Lung microvascular endothelial cell (primary cell): ENCODE measurements around the gene ADCY6. TPM values are rescaled to one million over a fixed set of nuclear protein-coding genes. Genes with fewer than 3 reads are reported as not detected.

Experiments
- DNase-seq, 2 donors: peaks; one replicate each; pipeline versions ENCODE4 v3.0.0 to v3.0.0-alpha.2; 2010; ENCODE audit warnings: low read depth in 2 of 2
- total RNA-seq: library from RNA; depleted of rRNA; stranded (reverse); fragments of >200 nt; gene quantifications from 2 replicates; pipeline ENCODE4 v1.2.1, GENCODE V29; 2014

ADCY6 gene
- total RNA-seq, 1 donor from 2014 or later = 36.3 TPM

GRCh38 chr12:48783432-48783831 is 5.5 kb downstream of the ADCY6 start:
- no peak for DNase-seq

- DNase-seq = no peak
These were observed 6.2 kb downstream of the ADCY6 start for GRCh38 chr12:48782457-48783395.

DNA sequence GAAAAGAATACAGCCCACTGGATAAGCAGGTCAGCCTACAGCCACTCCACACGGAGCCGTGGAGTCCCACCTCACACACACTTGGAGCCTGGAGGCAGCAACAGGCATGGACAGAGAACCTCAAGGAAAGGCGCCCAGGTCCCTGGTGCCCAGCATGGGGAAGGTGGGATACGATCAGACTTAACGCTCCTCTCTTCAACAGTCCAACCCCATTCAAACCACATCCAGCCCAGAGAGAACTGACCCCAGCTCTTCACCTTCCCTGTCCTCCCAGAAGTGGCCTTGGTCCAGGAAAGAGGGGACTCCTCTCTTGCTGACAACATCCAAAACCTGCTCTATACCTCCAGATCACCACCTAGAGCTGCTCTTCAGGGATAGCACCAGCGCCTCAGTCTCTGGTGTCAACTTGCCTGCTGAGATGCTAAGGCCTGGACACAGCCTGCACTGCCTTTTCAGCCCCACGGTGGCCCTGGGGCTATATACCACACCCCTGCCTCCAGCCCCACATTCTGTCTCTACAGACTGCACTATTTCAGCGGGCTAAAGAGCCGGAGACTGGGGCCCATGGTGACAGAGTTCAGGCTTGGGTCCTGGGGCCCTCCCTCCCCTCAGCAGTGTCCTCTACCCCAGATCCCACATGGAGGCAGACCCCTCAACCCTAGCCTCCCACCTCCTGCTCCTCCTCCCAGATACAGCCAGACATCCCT is 7.0 kb downstream of the ADCY6 start:
- no peak for DNase-seq

DNA sequence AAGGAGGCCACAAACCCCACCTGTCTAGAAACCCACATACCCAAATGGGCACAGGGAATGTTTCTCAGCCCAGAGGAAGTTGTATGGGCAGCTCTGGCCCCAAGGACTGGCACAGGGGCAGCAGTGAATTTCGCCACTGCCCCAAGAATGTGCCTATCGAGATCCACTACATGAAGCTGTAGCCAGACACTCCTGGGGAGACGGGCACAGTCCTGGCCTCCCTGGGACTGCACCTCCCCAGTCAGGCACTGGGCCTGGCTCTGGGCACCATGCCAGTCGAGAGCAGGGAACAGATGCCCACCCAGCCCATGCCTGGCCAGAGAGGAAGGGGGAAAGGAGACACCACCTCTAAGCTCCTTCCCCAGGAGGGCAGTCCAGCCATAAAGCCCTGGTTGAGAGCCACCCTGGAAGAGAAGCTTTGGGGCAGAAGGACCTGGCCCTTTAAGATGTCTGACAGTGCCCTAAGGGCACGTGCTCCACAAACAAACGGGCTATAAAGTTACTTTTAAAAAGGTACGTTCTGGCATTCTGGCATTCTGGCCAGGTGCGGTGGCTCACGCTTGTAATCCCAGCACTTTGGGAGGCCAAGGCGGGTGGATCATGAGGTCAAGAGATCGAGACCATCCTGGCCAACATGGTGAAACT is 8.4 kb downstream of the ADCY6 start:
- DNase-seq = no peak

GRCh38 chr12:48779869-48780268 is 9.0 kb downstream of the ADCY6 start:
- peak; percentile 79 to 86 for DNase-seq

- no peak for DNase-seq
These were observed 11.1 kb downstream of the ADCY6 start for GRCh38 chr12:48777501-48778400.

DNA sequence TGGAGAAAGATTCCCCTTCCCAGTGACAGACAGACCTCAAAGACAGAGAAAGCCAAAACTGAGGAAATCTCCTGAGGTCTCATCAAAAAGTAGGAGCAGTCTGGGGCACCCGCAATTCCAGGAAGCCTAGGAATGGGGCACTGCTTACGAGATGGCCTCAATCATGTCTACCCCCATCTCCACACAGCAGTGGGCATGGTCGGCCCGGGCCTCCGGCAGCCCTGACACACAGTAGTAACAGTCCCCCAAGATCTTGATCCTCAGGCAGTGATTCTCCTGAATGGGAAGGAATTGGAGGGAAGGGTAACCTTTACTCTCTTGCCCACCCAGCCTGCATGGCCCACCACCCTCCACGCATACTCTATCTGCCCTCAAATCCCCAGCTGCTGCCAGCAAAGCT is 11.9 kb downstream of the ADCY6 start:
- DNase-seq = no peak

DNA sequence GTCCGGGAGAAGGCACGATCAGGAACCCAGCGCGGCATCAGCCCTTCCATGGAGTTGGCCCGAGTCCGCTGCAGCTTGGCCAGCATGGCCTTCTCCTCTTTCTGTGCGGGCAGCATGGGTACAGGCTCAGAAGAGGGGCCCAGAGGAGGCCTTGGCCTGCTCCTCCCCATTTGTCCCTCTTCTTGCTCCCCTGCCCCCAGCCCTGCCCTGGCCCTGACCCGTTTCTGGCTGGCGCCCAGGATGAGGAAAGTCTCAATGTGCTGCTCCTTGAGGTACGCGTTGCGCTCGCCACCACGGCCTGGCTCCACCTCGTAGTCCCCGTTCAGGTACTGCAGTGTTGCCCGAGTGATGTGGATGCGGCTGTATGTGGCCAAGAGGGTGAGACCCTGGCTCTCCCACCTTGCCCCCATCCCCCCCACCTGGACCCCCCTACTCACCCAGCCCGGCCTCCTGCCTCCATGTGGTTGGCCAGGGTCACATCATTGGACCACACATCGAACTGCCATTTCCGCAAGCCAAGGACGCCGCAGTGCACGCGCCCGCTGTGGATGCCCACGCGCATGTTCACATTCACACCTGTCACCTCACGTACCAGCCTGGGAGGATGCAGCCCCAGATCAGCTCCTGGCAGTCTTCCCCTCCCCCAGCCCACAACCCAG is 12.8 kb downstream of the ADCY6 start:
- DNase-seq = no peak

- no peak for DNase-seq
These were observed 13.6 kb downstream of the ADCY6 start for GRCh38 chr12:48775299-48775698.

- DNase-seq = no peak
These were observed 14.4 kb downstream of the ADCY6 start for GRCh38 chr12:48774516-48774915.

DNA sequence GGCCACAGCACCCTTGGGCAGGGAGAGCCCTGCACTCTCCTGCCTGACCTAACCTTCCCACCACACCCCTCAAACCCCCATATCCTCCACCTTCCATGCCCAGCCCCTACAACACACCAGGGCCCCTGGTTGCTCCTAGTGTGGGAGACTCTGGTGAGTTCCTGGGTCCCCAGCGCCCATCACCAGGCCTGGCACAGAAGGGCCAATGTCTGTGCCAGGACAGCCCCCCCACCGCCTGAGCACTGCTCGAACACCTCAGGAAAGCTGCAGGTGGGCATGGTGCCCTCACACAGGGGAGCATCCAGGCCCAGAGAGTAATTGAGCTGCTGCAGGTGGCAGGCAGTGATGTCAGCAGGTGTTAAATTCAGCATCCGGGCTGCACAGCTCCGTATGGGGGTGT is 15.2 kb downstream of the ADCY6 start:
- DNase-seq = no peak

DNA sequence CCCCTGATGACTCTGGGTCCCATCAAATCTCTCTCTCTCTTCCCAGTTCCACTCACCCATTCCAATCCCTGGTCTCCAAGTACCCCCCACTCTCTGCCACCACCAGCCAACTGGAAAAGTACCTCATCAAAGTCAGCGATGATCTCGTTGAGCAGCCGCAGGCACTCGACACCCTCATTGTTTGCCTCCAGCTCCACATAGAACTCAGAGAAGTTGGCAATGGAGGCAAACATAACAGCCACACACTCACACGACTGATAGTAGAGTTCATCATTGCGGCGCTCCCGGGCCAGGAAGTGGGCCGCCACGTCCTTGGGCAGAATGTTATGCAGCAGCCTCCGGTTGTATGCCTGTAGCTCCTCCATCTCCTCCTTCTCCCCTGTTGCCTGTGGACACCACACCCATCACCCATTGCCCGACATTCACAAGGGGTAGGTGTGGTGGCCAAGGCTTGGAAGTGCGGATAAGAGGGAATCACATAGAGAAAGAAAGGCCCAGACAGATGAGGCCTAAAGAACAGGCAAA is 17.2 kb downstream of the ADCY6 start:
- DNase-seq = no peak

DNA sequence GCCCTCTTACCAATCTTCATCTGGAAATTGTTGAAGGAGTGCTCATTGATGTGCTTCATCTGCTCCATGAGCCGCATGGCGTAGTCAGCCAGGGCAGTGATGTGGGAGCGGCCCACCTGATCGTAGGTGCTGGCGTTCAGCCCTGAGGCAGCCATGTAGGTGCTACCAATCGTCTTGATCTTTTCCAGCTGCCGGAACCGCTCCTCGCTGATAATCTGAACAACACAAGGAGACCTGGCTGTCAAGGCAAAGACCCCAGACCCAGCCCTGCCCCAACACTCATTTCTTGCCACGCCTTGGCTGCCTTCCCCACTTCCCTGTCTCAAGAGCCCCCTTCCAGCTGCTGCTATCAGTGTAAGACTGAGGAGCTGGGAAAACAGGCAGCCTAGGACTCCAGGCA is 18.1 kb downstream of the ADCY6 start:
- DNase-seq = no peak

DNA sequence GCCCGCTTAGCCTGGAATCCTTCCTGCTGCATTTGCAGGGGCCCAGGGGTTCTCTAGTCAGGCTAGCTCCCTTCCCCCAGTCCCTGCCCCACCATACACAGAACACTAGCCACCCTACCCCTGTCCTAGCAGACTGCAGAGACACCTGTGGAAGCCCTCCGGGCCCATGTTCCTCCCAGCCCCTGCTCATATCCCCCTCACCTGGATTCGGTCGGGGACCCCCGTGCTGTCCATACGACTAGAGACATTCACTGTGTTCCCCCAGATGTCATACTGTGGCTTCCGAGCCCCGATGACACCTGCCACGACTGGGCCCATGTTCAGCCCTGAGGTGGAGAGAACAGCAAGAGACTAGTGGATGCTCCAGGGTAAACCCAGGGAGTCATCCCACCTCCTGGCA is 20.2 kb downstream of the ADCY6 start:
- DNase-seq = no peak

GRCh38 chr12:48768147-48768546 is 20.7 kb downstream of the ADCY6 start:
- no peak for DNase-seq

DNA sequence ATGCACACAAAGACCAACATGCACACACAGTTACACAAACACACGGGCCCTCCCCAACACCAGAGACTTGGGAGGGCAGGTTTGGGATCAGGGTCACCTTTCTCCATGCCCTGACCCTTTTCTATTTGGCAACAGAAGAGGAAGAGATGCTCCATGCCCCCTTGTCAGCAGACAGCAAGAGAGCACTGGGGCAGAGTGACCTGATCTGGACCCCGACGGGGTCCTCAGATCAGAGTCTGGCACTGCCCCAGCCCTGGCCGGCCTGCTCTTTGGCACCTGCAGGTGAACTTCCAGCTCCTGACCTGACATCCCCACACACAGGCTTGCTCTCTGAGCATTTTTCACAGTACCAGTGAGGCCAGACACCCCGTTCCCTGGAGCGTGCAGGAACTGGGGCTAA is 21.4 kb downstream of the ADCY6 start:
- no peak for DNase-seq

- no peak for DNase-seq
These were observed 21.8 kb downstream of the ADCY6 start for GRCh38 chr12:48767047-48767446.

- peak in 1 of 2 donors; percentile 19 for DNase-seq
These were observed 23.1 kb downstream of the ADCY6 start for GRCh38 chr12:48765753-48766162.

- peak in 1 of 2 donors; percentile 62 for DNase-seq
These were observed 24.4 kb downstream of the ADCY6 start for GRCh38 chr12:48764521-48764920.

DNA sequence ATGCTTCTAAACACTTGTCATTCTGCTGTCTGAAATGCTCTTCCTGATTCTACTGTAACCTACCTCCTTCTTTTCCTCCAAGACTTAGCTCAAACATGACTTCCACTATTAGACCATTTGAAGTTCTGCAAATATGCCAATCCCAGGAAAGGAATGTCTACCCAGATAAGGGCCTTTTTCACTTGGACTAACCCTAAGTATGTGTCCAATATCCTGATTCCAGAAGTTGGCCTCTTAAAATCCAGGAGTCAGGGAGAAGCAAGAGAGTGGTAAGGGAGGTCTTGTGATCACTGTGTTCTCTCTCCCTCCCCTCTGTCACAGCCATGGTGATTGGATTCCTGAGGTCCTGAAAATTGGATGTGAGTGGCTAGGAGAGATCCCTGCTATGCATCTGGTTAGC is 30.2 kb downstream of the ADCY6 start:
- DNase-seq = no peak
